Transverse colon (tissue), 4 donors: ENCODE data around the gene PFN2. TPM values are rescaled to one million over a fixed set of nuclear protein-coding genes. Genes with fewer than 3 reads are reported as not detected.

ENCODE experiments used
- DNase-seq: peaks from one replicate; pipeline ENCODE4 v3.0.0-alpha.2; 2019
- H3K27ac ChIP-seq, 4 donors: fragments of 200-600 bp; sonication (generic); 2 replicates each; pipeline ENCODE4 v1.5.1; 2016 to 2018; ENCODE audit warnings: inconsistent platforms in 4 of 4
- H3K27me3 ChIP-seq: fragments of 200-600 bp; sonication (generic); 2 replicates; pipeline ENCODE4 v1.5.1; 2017; ENCODE audit warnings: inconsistent platforms
- H3K36me3 ChIP-seq, 4 donors: fragments of 200-600 bp; sonication (generic); 2 replicates each; pipeline ENCODE4 v1.5.1; 2017 to 2019; ENCODE audit warnings: inconsistent platforms in 4 of 4
- H3K4me1 ChIP-seq, 4 donors: fragments of 200-600 bp; sonication (generic); 2 replicates each; pipeline ENCODE4 v1.5.1; 2017 to 2020; ENCODE audit warnings: inconsistent platforms in 4 of 4
- H3K4me3 ChIP-seq, 4 donors: fragments of 200-600 bp; sonication (generic); 1 replicate in 1 of 4; 2 replicates in 3 of 4; pipeline versions ENCODE4 v1.5.1 to v1.6.1; 2017 to 2019; ENCODE audit warnings: inconsistent platforms in 4 of 4
- H3K9me3 ChIP-seq, 2 donors: fragments of 200-600 bp; sonication (generic); 2 replicates each; pipeline ENCODE4 v1.5.1; 2017 to 2019; ENCODE audit warnings: inconsistent platforms in 2 of 2
- CTCF ChIP-seq, 5 experiments: fragments of 200-600 bp in 3 of 5; fragments of 450-650 bp in 2 of 5; sonication (generic) in 3 of 5; IDR thresholded peaks; 1 replicate in 2 of 5; 2 replicates in 3 of 5; pipeline ENCODE4 v1.5.1; 2016 to 2017; ENCODE audit warnings: antibody characterized with exemption in 5 of 5, inconsistent platforms in 3 of 5, mild to moderate bottlenecking in 2 of 5, moderate library complexity in 1 of 5
- EP300 ChIP-seq: sonication (generic); formaldehyde crosslinking; IDR thresholded peaks from one replicate; pipeline ENCODE4 v1.6.1; 2017; ENCODE audit warnings: antibody characterized with exemption, low read depth
- POLR2A ChIP-seq: fragments of 450-650 bp; IDR thresholded peaks from one replicate; pipeline ENCODE4 v1.6.1; 2016; ENCODE audit warnings: antibody characterized with exemption, mild to moderate bottlenecking, moderate library complexity
- POLR2AphosphoS5 ChIP-seq, 3 donors: sonication (generic); formaldehyde crosslinking; IDR thresholded peaks; one replicate each; pipeline ENCODE4 v1.6.1; 2016; ENCODE audit warnings: antibody characterized with exemption in 3 of 3
- WGBS, 2 donors: methylation state at CpG; one replicate each; pipeline ENCODE4 v1.1.5; 2018; ENCODE audit warnings: low coverage in 1 of 2; 5-methylcytosine and 5-hydroxymethylcytosine counted together
- in situ Hi-C, 4 donors: fragments of 200-750 bp; cut with MboI; loops; one replicate each; pipeline versions ENCODE4 v1.15.0 to v1.15.1; 2017; ENCODE audit warnings: low sequenced_read_pairs in 3 of 4, low pct_ligation_motif_present in 1 of 4, low pct_unique_long_range_greater_than_20kb in 1 of 4
- intact Hi-C: fragments of 100-400 bp; cut with DNase I; formaldehyde crosslinking; loops from one replicate; pipeline ENCODE4 v1.15.1; 2023; ENCODE audit warnings: low total_unique reads
- small RNA-seq, 4 donors: library from RNA; depleted of rRNA; stranded (forward); fragments of <200 nt; gene quantifications; one replicate each; pipeline ENCODE3, GENCODE V24; 2016
- total RNA-seq, 4 donors: library from RNA; depleted of rRNA; stranded (reverse); fragments of >200 nt; gene quantifications; one replicate each; pipeline ENCODE4 v1.1.0, GENCODE V29; 2016

Gene PFN2
- total RNA-seq, 4 donors from 2014 or later = 14.1 to 49.1 (median 42.6) TPM

GRCh38 chr3:149919509-149919908 lies 51.2 kb downstream of the PFN2 start:
- no peak overlapping the region for H3K27ac ChIP-seq
- TF ChIP-seq EP300 (no peak), CTCF (IDR thresholded peaks at IDR 0.05) (no peak), POLR2AphosphoS5 (IDR thresholded peaks at IDR 0.05) (no peak), POLR2A (no peak)
- WGBS, 2 donors = 90 to 97% methylated on average over 3 of the region's 3 CpGs
- H3K27me3 ChIP-seq = no peaks in the 10 kb centered on the region
- peaks cover 0 to 18% (median 0%) of the 10 kb centered on the region in 4 donors for H3K36me3 ChIP-seq
- in situ Hi-C loops = no loop called here
- no peak overlapping the region for H3K4me3 ChIP-seq
- H3K9me3 ChIP-seq = no peaks in the 10 kb centered on the region
- intact Hi-C loops = loop anchor here (10.0 kb wide), 1 partner anchor 1675 kb away; no protein-coding TSS in a partner anchor
- DNase-seq = no peak
- H3K4me1 ChIP-seq = no peaks in the 10 kb centered on the region

- H3K9me3 ChIP-seq = no peaks in the 10 kb centered on the region
- in situ Hi-C loops = no loop called here
- no peak for DNase-seq
- TF ChIP-seq EP300 (no peak), POLR2AphosphoS5 (IDR thresholded peaks at IDR 0.05) (no peak), CTCF (IDR thresholded peaks at IDR 0.05) (no peak), POLR2A (no peak)
- 74 to 86% methylated on average over 5 of the region's 5 CpGs for WGBS, 2 donors
- H3K27ac ChIP-seq = no peak overlapping the region
- no peak overlapping the region for H3K4me3 ChIP-seq
- H3K36me3 ChIP-seq = peaks cover 0 to 20% (median 3%) of the 10 kb centered on the region in 4 donors
- intact Hi-C loops = loop anchor here (2.0 to 10.0 kb wide), 2 partner anchors 18 to 1678 kb away; no protein-coding TSS in a partner anchor
- H3K27me3 ChIP-seq = no peaks in the 10 kb centered on the region
- no peaks in the 10 kb centered on the region for H3K4me1 ChIP-seq
Observed at GRCh38 chr3:149917124-149917667, 53.5 kb downstream of the PFN2 start.

Small RNAs within 50 kb of the gene (small RNA-seq; reads per million reads assigned to genes)
- gene RNU6-720P = 0 reads per million in 4 donors

Other genes starting within 250 kb of the PFN2 start
- gene COMMD2, start 218.4 kb downstream of the PFN2 start, total RNA-seq = 10 to 100 TPM; 11.3 to 20.2 (median 16.1) TPM
- not detected for gene ANKUB1, start 178.3 kb downstream of the PFN2 start, total RNA-seq
- 10 to 100 TPM; 18.3 to 68.6 (median 42.8) TPM for gene RNF13, start 157.7 kb downstream of the PFN2 start, total RNA-seq